ENCODE measurements around the gene MACROD1. TPM values are rescaled to one million over a fixed set of nuclear protein-coding genes. Genes with fewer than 3 reads are reported as not detected.

MACROD1 gene
- total and polyA plus RNA-seq, 12 donors = 77.6 to 497 (median 115) TPM

DNA sequence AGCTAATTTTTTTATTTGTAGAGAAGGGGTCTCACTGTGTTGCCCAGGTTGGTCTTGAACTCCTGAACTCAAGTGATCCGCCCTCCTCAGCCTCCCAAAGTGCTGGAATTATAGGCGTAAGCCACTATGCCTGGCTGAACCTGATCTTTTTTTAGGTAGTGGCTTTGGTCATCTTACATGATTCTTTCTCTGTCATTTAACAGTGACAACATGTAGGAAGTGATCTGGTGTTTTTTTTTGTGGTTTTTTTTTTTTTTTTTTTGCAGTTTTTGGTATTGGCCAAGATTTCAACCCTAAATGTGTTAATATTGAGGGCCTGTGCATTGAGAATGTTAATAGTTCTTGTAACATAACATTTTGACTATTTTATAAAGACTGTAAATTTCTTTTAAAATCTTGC is 32.6 kb upstream of the MACROD1 start:
- ATAC-seq (no peak), DNase-seq (no peak)
- 94 to 98% methylated on average over 2 of the region's 2 CpGs for WGBS, 2 donors
- Histone ChIP-seq H3K27me3 (no peaks in the 10 kb centered on the region), H3K4me3 (no peak overlapping the region), H3K36me3 (peaks cover 8 to 100% (median 86%) of the 10 kb centered on the region in 9 donors), H3K4me1 (peaks cover 0 to 5% (median 0%) of the 10 kb centered on the region in 9 donors), H3K27ac (no peak overlapping the region), H3K9me3 (no peaks in the 10 kb centered on the region)
- intact Hi-C loops (cut with DNase I) = no loop called here
- TF ChIP-seq, protein P1, sequence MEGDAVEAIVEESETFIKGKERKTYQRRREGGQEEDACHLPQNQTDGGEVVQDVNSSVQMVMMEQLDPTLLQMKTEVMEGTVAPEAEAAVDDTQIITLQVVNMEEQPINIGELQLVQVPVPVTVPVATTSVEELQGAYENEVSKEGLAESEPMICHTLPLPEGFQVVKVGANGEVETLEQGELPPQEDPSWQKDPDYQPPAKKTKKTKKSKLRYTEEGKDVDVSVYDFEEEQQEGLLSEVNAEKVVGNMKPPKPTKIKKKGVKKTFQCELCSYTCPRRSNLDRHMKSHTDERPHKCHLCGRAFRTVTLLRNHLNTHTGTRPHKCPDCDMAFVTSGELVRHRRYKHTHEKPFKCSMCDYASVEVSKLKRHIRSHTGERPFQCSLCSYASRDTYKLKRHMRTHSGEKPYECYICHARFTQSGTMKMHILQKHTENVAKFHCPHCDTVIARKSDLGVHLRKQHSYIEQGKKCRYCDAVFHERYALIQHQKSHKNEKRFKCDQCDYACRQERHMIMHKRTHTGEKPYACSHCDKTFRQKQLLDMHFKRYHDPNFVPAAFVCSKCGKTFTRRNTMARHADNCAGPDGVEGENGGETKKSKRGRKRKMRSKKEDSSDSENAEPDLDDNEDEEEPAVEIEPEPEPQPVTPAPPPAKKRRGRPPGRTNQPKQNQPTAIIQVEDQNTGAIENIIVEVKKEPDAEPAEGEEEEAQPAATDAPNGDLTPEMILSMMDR (IDR thresholded peaks at IDR 0.05) = no peak

DNA sequence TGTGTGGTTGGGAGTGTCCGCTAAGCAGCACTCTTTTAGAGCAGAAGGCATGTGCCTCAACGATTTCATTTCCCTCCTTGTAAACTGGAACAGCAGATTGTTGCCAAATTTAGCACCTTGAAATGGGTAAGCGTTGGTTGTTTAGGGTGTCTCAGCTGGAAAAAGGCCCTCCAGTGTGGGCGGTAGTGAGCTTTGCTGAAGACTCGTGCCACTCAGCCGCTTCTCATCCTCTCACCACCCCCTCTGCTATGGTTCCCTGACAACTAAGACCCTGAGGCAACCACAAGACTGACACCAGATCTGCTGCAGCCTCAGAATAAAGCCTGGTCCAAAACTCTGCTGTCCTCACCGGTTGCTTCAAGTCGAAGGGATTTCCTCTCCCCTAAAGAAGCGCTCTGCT is 30.7 kb upstream of the MACROD1 start:
- intact Hi-C loops (cut with DNase I) = no loop called here
- Histone ChIP-seq H3K9me3 (no peaks in the 10 kb centered on the region), H3K4me1 (peaks cover 0 to under 1% (median 0%) of the 10 kb centered on the region in 9 donors), H3K36me3 (peaks cover 8 to 100% (median 82%) of the 10 kb centered on the region in 9 donors), H3K27me3 (no peaks in the 10 kb centered on the region), H3K4me3 (no peak overlapping the region), H3K27ac (no peak overlapping the region)
- 79 to 82% methylated on average over 9 of the region's 9 CpGs for WGBS, 2 donors
- ATAC-seq (no peak), DNase-seq (no peak)
- TF ChIP-seq, protein P1 (IDR thresholded peaks at IDR 0.05) = no peak

DNA sequence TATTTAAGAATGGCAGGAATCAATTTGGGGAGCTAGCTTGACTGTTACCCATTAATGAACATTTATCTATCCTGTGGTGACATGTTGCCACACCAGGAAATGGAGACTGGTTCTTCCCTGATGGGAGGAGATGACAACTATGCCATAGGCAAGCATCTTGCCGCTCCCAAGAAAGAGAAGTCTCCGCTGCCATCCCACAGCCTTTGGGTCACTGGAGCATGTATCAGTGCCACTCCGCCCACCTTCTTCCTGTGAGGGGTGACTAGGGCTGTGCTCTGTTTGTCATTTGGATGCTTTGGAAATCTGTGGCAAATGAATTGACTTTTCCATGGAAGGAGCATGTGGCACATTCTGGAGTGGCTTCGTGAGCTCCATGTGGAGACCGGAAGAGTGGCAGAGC is 26.5 kb upstream of the MACROD1 start:
- Histone ChIP-seq H3K27me3 (no peaks in the 10 kb centered on the region), H3K4me1 (peaks cover 0 to 12% (median 0%) of the 10 kb centered on the region in 9 donors), H3K9me3 (no peaks in the 10 kb centered on the region), H3K36me3 (peaks cover 3 to 89% (median 46%) of the 10 kb centered on the region in 9 donors), H3K4me3 (no peak overlapping the region), H3K27ac (no peak overlapping the region)
- 93 to 94% methylated on average over 5 of the region's 5 CpGs for WGBS, 2 donors
- ATAC-seq (no peak), DNase-seq (no peak)
- TF ChIP-seq, protein P1 (IDR thresholded peaks at IDR 0.05) = no peak
- intact Hi-C loops (cut with DNase I) = no loop called here

DNA sequence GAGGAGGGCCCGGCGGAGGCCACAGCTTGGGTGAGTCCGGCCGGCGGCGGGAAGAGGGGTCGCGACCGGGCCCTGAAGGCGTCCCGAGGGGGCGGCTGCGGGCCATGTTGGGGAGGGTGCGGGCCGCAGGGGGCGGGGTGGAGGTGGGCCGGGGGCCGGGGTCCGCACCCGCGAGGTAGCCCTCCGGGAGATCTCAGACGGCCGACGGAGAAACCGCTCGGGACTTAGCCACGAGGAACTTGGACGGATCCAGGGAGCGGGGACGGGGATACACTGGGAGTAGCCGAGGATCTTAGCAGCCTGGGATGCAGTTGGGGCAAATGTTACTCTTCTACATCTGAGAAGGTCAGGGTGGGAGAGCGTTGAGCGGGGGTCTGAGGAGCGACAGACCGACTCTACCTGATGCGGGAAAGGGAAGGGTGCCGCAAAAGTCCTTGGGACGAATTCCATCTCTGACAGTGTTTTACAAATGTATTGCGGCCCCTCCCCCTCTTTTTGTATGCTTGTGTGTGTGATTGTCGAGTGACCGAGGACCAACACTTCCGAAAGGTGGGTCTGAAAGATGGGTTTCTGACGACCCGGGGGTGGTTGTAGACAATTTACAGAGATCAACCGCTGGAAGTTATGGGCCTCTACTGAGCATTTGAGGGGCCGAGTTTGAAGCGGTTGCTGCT is 20.7 kb upstream of the MACROD1 start:
- TF ChIP-seq, protein P1 (IDR thresholded peaks at IDR 0.05) = no peak
- DNase-seq (no peak), ATAC-seq (no peak)
- no peaks in the 10 kb centered on the region for H3K9me3 ChIP-seq
- 1% methylated on average over 44 to 48 of the region's 48 CpGs for WGBS, 2 donors
- H3K4me1 ChIP-seq = peaks cover 12 to 47% (median 28%) of the 10 kb centered on the region in 9 donors
- H3K27ac ChIP-seq = peak overlapping the region in 5 of 10 donors; percentile 19 to 89 (median 83)
- no peak overlapping the region for H3K4me3 ChIP-seq
- intact Hi-C loops (cut with DNase I) = loop anchor here in 1 of 10 donors (5.0 kb wide), 1 partner anchor 41 kb away; the partner anchor contains the start of genes NUDT22 and TRPT1
- H3K27me3 ChIP-seq = no peaks in the 10 kb centered on the region
- peaks cover 0 to 31% (median 0%) of the 10 kb centered on the region in 9 donors for H3K36me3 ChIP-seq
